CD4-positive, alpha-beta T cell (primary cell): ENCODE measurements around the gene RNF223. TPM values are rescaled to one million over a fixed set of nuclear protein-coding genes. Genes with fewer than 3 reads are reported as not detected.

Source experiments
- ATAC-seq: fragments of 200-7000 bp; cut with Tn5 transposase; one replicate; pipeline ENCODE4 v1.10.0; 2022; ENCODE audit warnings: mild to moderate bottlenecking; ENCODE audit not compliant: poor library complexity
- CTCF ChIA-PET: fragments of 350-600 bp; sonication (Branson Sonifier 250); formaldehyde crosslinking; loops from one replicate; lab custom pipeline; 2021; ENCODE audit warnings: antibody characterized with exemption, inconsistent platforms; lab: Charles Lee
- POLR2A ChIA-PET: fragments of 350-600 bp; sonication (Branson Sonifier 250); formaldehyde crosslinking; loops from one replicate; lab custom pipeline; 2021; ENCODE audit warnings: antibody characterized with exemption, inconsistent platforms; lab: Charles Lee
- DNase-seq, 14 experiments: peaks; one replicate each; pipeline ENCODE4 v3.0.0-alpha.2; 2013 to 2020; ENCODE audit warnings: mixed read lengths in 2 of 14
- H3K27ac ChIP-seq, 2 donors: one replicate each; pipeline versions ENCODE4 v1.5.1 to v1.7.0; 2013; ENCODE audit warnings: low read length in 2 of 2, low read depth in 1 of 2, mild to moderate bottlenecking in 1 of 2
- H3K27me3 ChIP-seq, 2 experiments: 1 replicate in 1 of 2; 2 replicates in 1 of 2; pipeline versions ENCODE4 v1.6.1 to v1.7.0; 2013; ENCODE audit warnings: low read length in 2 of 2, control low read depth in 1 of 2, mild to moderate bottlenecking in 1 of 2, moderate library complexity in 1 of 2; ENCODE audit not compliant: insufficient read depth in 2 of 2, control insufficient read depth in 1 of 2
- H3K36me3 ChIP-seq: one replicate; pipeline ENCODE4 v1.6.1; 2013; ENCODE audit warnings: low read length, control low read depth; ENCODE audit not compliant: insufficient read depth
- H3K4me1 ChIP-seq: one replicate; pipeline ENCODE4 v1.6.1; 2013; ENCODE audit warnings: low read length, control low read depth; ENCODE audit not compliant: insufficient read depth
- H3K4me3 ChIP-seq: one replicate; pipeline ENCODE4 v1.5.1; 2013; ENCODE audit warnings: mild to moderate bottlenecking, low read length, moderate library complexity
- H3K9me3 ChIP-seq, 2 experiments: 1 replicate in 1 of 2; 2 replicates in 1 of 2; pipeline versions ENCODE4 v1.6.1 to v1.7.0; 2013; ENCODE audit warnings: low read length in 2 of 2, mild to moderate bottlenecking in 2 of 2, control low read depth in 1 of 2, moderate library complexity in 1 of 2; ENCODE audit not compliant: control insufficient read depth in 1 of 2, insufficient read depth in 1 of 2
- H3K27ac Mint-ChIP-seq: one replicate; pipeline ENCODE4 v1.8.0; 2020; ENCODE audit warnings: mixed read lengths
- H3K27me3 Mint-ChIP-seq: one replicate; pipeline ENCODE4 v1.8.0; 2021; ENCODE audit warnings: mixed read lengths
- H3K36me3 Mint-ChIP-seq: one replicate; pipeline ENCODE4 v1.8.0; 2021; ENCODE audit warnings: low read depth, mixed read lengths
- H3K4me1 Mint-ChIP-seq: one replicate; pipeline ENCODE4 v1.8.0; 2021; ENCODE audit warnings: low read depth, mixed read lengths
- H3K4me3 Mint-ChIP-seq: one replicate; pipeline ENCODE4 v1.8.0; 2020; ENCODE audit warnings: mild to moderate bottlenecking, mixed read lengths
- H3K9me3 Mint-ChIP-seq: one replicate; pipeline ENCODE4 v1.8.0; 2020; ENCODE audit warnings: mixed read lengths
- CTCF ChIP-seq: fragments of 200-600 bp; IDR thresholded peaks from one replicate; pipeline ENCODE4 v1.8.0; 2022; ENCODE audit warnings: antibody characterized with exemption, mild to moderate bottlenecking
- intact Hi-C, 2 experiments: fragments of 100-400 bp; cut with DNase I in 1 of 2; cut with micrococcal nuclease in 1 of 2; formaldehyde crosslinking; loops; one replicate each; pipeline versions ENCODE4 v1.15.1 to v1.9.0; 2023 to 2025; cut with DNase I, micrococcal nuclease
- total RNA-seq, 174 experiments: library from RNA in 2 of 174; stranded (reverse) in 2 of 174; gene quantifications; one replicate each; pipeline ENCODE4 v1.2.3 and lab custom pipeline; 2021 to 2026

The RNF223 gene
- total RNA-seq, 2 experiments from 2014 or later = not detected

GRCh38 chr1:1081311-1082238, 7.5 kb upstream of the RNF223 start:
- TF ChIP-seq CTCF = no peak
- Mint-ChIP-seq H3K27ac (no peak overlapping the region), H3K36me3 (no peaks in the 10 kb centered on the region), H3K4me1 (no peaks in the 10 kb centered on the region), H3K27me3 (no peaks in the 10 kb centered on the region), H3K4me3 (no peak overlapping the region), H3K9me3 (no peaks in the 10 kb centered on the region)
- Histone ChIP-seq H3K27ac (no peak overlapping the region), H3K36me3 (no peaks in the 10 kb centered on the region), H3K27me3 (peaks cover 4 to 7% of the 10 kb centered on the region in 2 experiments), H3K9me3 (peaks cover 0 to 3% of the 10 kb centered on the region in 2 experiments), H3K4me3 (no peak overlapping the region), H3K4me1 (peaks cover 14% of the 10 kb centered on the region)
- ChIA-PET CTCF (interaction anchor here (0.7 kb wide), 1 partner anchor 93 kb away, joined by 3 read pairs; no protein-coding TSS in a partner anchor), POLR2A (no interaction called here)
- intact Hi-C loops = no loop called here
- no peak for ATAC-seq
- DNase-seq = peak in 4 of 14 experiments; percentile 1 to 26 (median 4)

- CTCF ChIA-PET = no interaction called here
- Histone ChIP-seq H3K4me1 (peaks cover 14% of the 10 kb centered on the region), H3K27me3 (peaks cover 4 to 7% of the 10 kb centered on the region in 2 experiments), H3K4me3 (no peak overlapping the region), H3K9me3 (peaks cover 0 to 3% of the 10 kb centered on the region in 2 experiments), H3K27ac (no peak overlapping the region), H3K36me3 (no peaks in the 10 kb centered on the region)
- intact Hi-C loops = no loop called here
- TF ChIP-seq CTCF = no peak
- DNase-seq (peak in 2 of 14 experiments; percentile 2 to 27), ATAC-seq (no peak)
- H3K27me3 Mint-ChIP-seq = no peaks in the 10 kb centered on the region
- no peaks in the 10 kb centered on the region for H3K36me3 Mint-ChIP-seq
- POLR2A ChIA-PET = no interaction called here
- H3K27ac Mint-ChIP-seq = no peak overlapping the region
- H3K9me3 Mint-ChIP-seq = no peaks in the 10 kb centered on the region
- no peaks in the 10 kb centered on the region for H3K4me1 Mint-ChIP-seq
- H3K4me3 Mint-ChIP-seq = no peak overlapping the region
Measured at GRCh38 chr1:1080951-1081310, 6.8 kb upstream of the RNF223 start.

- peaks cover 0 to 4% of the 10 kb centered on the region in 2 experiments for H3K9me3 ChIP-seq
- no peaks in the 10 kb centered on the region for H3K36me3 ChIP-seq
- Mint-ChIP-seq H3K4me3 (no peak overlapping the region), H3K4me1 (no peaks in the 10 kb centered on the region), H3K9me3 (no peaks in the 10 kb centered on the region), H3K36me3 (no peaks in the 10 kb centered on the region), H3K27me3 (no peaks in the 10 kb centered on the region), H3K27ac (no peak overlapping the region)
- intact Hi-C loops = no loop called here
- H3K27me3 ChIP-seq = peaks cover 6 to 10% of the 10 kb centered on the region in 2 experiments
- H3K4me3 ChIP-seq = no peak overlapping the region
- no peak overlapping the region for H3K27ac ChIP-seq
- ChIA-PET CTCF (no interaction called here), POLR2A (interaction anchor here (1.0 kb wide), 1 partner anchor 12 kb away, joined by 3 read pairs; no protein-coding TSS in a partner anchor)
- ATAC-seq = peak; percentile 15
- peak in 2 of 14 experiments; percentile 31 to 49 for DNase-seq
- TF ChIP-seq CTCF = no peak
- peaks cover 14% of the 10 kb centered on the region for H3K4me1 ChIP-seq
Measured at GRCh38 chr1:1080122-1080757, 6.1 kb upstream of the RNF223 start.
